G401.6 (cell line): Measurements from ENCODE around the gene PBOV1.

Experiments used
- FAIRE-seq: peaks from 2 replicates; lab custom pipeline; 2012; peaks lifted over from hg19 to GRCh38; lab: Jason Lieb, UNC

Gene PBOV1

GRCh38 chr6:138204303-138204702, 14.0 kb downstream of the PBOV1 start:
- no peak for FAIRE-seq

GRCh38 chr6:138203315-138203714, 15.0 kb downstream of the PBOV1 start:
- FAIRE-seq, result no peak

GRCh38 chr6:138201836-138202235, 16.5 kb downstream of the PBOV1 start:
- FAIRE-seq, result no peak

- FAIRE-seq, result no peak
Observed at GRCh38 chr6:138198430-138199091, 19.7 kb downstream of the PBOV1 start.

GRCh38 chr6:138197570-138197969, 20.7 kb downstream of the PBOV1 start:
- no peak for FAIRE-seq

GRCh38 chr6:138196122-138196738, 22.1 kb downstream of the PBOV1 start:
- FAIRE-seq, result no peak

- no peak for FAIRE-seq
Observed at GRCh38 chr6:138194287-138194686, 24.0 kb downstream of the PBOV1 start.

- no peak for FAIRE-seq
Observed at GRCh38 chr6:138188278-138188941, 29.9 kb downstream of the PBOV1 start.

GRCh38 chr6:138187156-138187555, 31.1 kb downstream of the PBOV1 start:
- no peak for FAIRE-seq

- FAIRE-seq, result no peak
Observed at GRCh38 chr6:138184230-138184629, 34.1 kb downstream of the PBOV1 start.

GRCh38 chr6:138183790-138184134, 34.5 kb downstream of the PBOV1 start:
- FAIRE-seq, result no peak

GRCh38 chr6:138182939-138183789, 35.1 kb downstream of the PBOV1 start:
- no peak for FAIRE-seq

- no peak for FAIRE-seq
Observed at GRCh38 chr6:138176652-138177232, 41.5 kb downstream of the PBOV1 start.

GRCh38 chr6:138175596-138175995, 42.7 kb downstream of the PBOV1 start:
- FAIRE-seq, result no peak
